NT2/D1 (cell line): ENCODE data around the gene ACBD6.

ENCODE experiments used
- DNase-seq: peaks from one replicate; pipeline ENCODE4 v3.0.0-alpha.2; 2011; ENCODE audit warnings: low read depth, low spot score
- H3K27me3 ChIP-seq: 2 replicates; pipeline ENCODE4 v1.6.0; 2011; ENCODE audit warnings: mild to moderate bottlenecking; ENCODE audit not compliant: insufficient read length, insufficient read depth
- H3K36me3 ChIP-seq: 2 replicates; pipeline ENCODE4 v1.6.1; 2011; ENCODE audit warnings: mild to moderate bottlenecking, low read length, mixed read lengths; ENCODE audit not compliant: insufficient read depth, insufficient read length
- H3K4me1 ChIP-seq: 2 replicates; pipeline ENCODE4 v1.5.1; 2011; ENCODE audit not compliant: insufficient read depth, insufficient read length
- H3K4me3 ChIP-seq: 2 replicates; pipeline ENCODE4 v1.5.1; 2011; ENCODE audit warnings: low read depth; ENCODE audit not compliant: insufficient read length
- H3K9ac ChIP-seq: 2 replicates; pipeline ENCODE4 v1.6.0; 2011; ENCODE audit warnings: low read depth; ENCODE audit not compliant: insufficient read length
- H3K9me3 ChIP-seq: 2 replicates; pipeline ENCODE4 v1.5.1; 2011; ENCODE audit warnings: mild to moderate bottlenecking, low read length; ENCODE audit not compliant: insufficient read depth
- SUZ12 ChIP-seq: IDR thresholded peaks from 2 replicates; pipeline ENCODE4 v1.6.1; 2011; ENCODE audit not compliant: insufficient read length, insufficient read depth; ENCODE audit errors: extremely low read depth
- YY1 ChIP-seq: IDR thresholded peaks from 2 replicates; pipeline ENCODE4 v1.6.1; 2011; ENCODE audit not compliant: insufficient read length, insufficient read depth
- ZNF274 ChIP-seq: IDR thresholded peaks from 2 replicates; pipeline ENCODE4 v1.6.1; 2011; ENCODE audit warnings: mild to moderate bottlenecking, low read depth, low read length

The ACBD6 gene

DNA sequence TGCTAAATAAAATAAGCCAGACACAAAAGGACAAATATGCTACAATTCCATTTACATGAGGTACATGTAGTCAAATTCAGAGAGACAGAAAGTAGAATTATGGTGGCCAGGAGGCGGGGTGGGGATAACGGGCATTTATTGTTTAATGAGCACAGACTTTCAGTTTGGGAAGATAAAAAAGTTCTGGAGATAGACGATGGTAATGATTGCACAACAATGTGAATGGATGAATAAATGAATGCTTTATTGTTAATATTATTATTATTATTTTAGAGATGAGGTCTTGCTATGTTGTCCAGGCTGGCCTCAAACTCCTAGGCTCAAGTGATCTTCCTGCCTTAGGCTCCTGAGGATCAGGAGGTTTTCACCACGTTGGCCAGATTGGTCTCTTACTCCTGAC lies 150.4 kb downstream of the ACBD6 start:
- Histone ChIP-seq H3K9ac (no peak overlapping the region), H3K36me3 (no peaks in the 10 kb centered on the region), H3K27me3 (no peaks in the 10 kb centered on the region), H3K4me3 (no peak overlapping the region), H3K4me1 (no peaks in the 10 kb centered on the region), H3K9me3 (no peaks in the 10 kb centered on the region)
- DNase-seq, result no peak
- TF ChIP-seq ZNF274 (no peak), YY1 (no peak), SUZ12 (no peak)

DNA sequence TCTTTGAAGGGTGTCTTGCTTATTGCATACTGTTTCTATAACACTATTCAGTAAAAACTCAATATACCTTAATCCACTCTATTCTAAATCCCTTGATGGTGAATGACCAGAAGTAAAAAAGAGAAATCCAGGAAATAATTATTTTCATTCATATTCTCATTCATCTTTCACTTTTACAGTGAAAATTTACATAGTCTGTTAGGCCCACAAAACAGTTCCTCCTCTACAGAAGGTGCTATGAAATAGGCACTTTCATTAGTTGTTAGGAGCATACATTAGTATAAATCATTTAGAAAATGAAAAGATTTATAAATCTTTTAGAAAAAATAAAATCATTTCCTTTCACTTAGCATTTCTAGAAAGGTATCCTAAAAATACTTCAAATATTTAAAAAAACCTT lies 157.2 kb downstream of the ACBD6 start:
- no peak for DNase-seq
- H3K9ac ChIP-seq, result no peak overlapping the region
- no peaks in the 10 kb centered on the region for H3K36me3 ChIP-seq
- H3K4me3 ChIP-seq, result no peak overlapping the region
- no peaks in the 10 kb centered on the region for H3K27me3 ChIP-seq
- H3K4me1 ChIP-seq, result no peaks in the 10 kb centered on the region
- TF ChIP-seq YY1, result no peak
- no peak for TF ChIP-seq SUZ12
- TF ChIP-seq ZNF274, result no peak
- no peaks in the 10 kb centered on the region for H3K9me3 ChIP-seq

DNA sequence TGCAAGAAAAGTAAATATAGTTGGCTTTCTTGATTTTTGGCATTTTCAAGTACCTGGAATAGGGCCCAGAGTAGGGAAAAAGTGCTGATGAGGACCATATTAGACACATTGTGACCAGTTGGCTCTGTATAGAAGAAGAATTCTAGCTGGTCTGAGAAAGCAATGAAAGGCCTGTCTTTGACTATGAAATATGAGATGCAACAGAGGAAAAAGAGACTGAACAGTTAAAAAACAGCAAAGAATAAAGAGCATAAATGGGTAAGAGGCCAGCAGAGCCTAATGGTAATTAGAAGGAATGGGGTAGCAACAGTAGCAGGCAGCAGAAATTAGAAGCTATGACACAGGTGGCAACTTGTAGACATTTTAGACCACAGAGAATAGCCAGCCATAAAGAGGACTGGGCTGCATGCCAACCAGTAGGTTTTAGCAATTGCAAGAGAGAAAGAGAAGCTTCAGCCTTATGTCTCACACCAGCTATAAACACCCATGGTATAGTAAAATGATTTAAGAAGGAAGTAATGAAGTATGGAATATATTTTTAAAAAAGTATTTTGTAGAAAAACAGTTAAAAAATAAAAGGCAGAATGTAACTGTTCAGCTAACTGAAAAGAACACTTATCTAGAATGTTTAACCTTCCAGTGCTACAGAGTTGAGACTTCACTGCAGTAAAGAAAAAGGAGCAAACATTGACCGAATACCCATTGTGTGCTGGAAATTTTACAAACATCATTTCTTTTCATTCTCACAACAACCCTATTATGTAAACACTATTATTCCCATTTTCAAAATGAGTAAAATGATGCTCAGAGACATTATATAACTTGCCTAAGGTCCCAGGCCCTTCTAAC lies 158.2 kb downstream of the ACBD6 start:
- no peak for DNase-seq
- Histone ChIP-seq H3K27me3 (no peaks in the 10 kb centered on the region), H3K9me3 (no peaks in the 10 kb centered on the region), H3K4me3 (no peak overlapping the region), H3K9ac (no peak overlapping the region), H3K4me1 (no peaks in the 10 kb centered on the region), H3K36me3 (no peaks in the 10 kb centered on the region)
- TF ChIP-seq YY1, result no peak
- no peak for TF ChIP-seq SUZ12
- no peak for TF ChIP-seq ZNF274

DNA sequence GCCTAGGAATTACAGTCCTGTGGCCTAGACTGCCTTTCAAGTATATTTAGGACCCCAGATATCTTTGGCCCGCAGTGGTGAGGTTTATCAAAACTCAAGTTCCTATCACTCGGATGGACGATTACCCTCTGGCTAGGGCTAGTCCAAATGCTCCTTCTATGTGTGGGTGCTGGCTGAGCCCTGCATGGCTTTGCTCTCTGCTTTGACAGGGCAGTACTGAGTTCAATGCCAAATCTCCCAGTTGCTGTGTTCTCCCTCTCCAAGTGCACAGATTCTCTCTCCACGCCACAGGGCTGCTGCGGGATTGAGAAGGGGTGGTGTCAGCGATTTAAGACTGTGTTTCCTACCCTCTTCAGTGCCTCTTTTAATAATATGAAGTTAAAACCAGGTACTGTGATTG lies 175.3 kb downstream of the ACBD6 start:
- Histone ChIP-seq H3K4me1 (no peaks in the 10 kb centered on the region), H3K9ac (no peak overlapping the region), H3K4me3 (no peak overlapping the region), H3K27me3 (no peaks in the 10 kb centered on the region), H3K36me3 (no peaks in the 10 kb centered on the region), H3K9me3 (peaks cover 12% of the 10 kb centered on the region)
- DNase-seq, result no peak
- TF ChIP-seq SUZ12, result no peak

DNA sequence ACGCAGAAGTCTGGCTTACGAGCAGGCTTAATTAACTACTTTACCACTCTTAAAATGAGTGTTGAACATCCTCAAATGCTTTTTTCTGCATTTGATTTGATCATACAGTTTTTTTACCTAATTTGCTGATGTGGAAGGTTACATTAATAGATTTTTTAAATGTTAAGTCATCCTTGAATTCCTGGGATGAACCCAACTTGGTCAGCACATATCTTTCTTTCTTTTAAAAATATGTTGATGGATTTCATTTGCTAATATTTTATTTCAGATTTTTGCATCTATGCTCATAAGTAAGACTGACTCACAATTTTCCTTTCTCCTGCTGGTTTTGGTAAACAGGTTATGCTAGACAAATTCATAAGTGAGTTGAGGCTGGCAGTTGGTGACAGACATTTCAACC lies 189.5 kb downstream of the ACBD6 start:
- H3K36me3 ChIP-seq, result peaks cover 6% of the 10 kb centered on the region
- DNase-seq, result no peak

DNA sequence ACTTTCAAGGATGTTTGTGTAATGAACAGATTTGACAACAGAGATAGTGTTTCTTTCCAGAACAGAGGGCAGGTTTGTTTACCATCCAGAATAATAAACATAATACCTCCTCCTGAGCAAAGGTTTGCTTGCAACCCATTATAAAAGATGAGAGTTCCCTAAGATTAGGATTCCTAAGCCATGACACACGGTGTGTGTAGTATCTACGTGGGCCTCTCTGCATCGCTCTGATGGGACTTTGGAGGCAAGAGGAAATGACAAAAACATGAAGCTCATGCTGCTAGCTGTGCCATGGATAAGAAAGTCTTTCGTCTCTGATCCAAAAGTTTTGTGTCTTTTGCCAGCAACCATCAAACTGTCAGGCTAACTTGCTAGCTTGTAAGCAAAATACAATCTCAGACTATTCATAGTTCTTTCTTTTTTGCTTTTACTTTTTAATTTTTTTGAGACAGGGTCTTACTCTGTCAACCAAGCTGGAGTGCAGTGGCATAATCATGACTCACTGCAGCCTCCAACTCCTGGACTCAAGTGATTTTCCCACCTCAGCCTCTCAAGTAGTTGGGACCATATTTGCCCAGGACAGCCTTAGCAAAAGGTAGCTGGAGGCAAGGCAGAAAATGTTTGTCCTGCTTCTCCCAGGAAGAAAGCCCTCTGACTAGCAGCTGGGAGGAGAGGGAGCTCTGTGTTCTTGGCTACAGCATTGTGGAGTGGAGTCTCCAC lies 191.2 kb downstream of the ACBD6 start:
- no peak for DNase-seq
- H3K4me1 ChIP-seq, result no peaks in the 10 kb centered on the region
- TF ChIP-seq SUZ12 (no peak), ZNF274 (no peak), YY1 (no peak)
- H3K4me3 ChIP-seq, result no peak overlapping the region
- H3K36me3 ChIP-seq, result peaks cover 6% of the 10 kb centered on the region
- no peak overlapping the region for H3K9ac ChIP-seq
- no peaks in the 10 kb centered on the region for H3K9me3 ChIP-seq
- no peaks in the 10 kb centered on the region for H3K27me3 ChIP-seq

More for the DNA sequence above, 189.5 kb downstream of the ACBD6 start:
- Histone ChIP-seq H3K9me3 (no peaks in the 10 kb centered on the region), H3K4me1 (no peaks in the 10 kb centered on the region), H3K4me3 (no peak overlapping the region), H3K27me3 (no peaks in the 10 kb centered on the region), H3K9ac (no peak overlapping the region)
- TF ChIP-seq ZNF274 (no peak), YY1 (no peak), SUZ12 (no peak)

DNA sequence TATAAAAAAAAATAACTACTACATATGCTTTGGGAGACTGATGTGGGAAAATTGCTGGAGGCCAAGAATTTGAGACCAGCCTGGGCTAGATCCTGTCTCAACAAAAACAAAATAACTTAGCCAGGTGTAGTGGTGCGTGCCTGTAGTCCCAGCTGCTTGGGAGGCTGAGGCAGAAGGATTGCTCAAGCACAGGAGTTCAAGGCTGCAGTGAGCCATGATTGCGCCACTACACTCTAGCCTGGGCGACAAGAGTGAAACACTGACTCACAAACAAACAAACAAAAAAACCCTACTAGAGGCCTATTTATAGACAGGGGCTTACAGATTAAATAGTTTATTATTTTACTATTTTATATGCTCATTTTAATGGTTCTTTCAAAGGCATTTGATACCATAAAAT lies 192.3 kb downstream of the ACBD6 start:
- Histone ChIP-seq H3K4me3 (no peak overlapping the region), H3K27me3 (no peaks in the 10 kb centered on the region), H3K36me3 (peaks cover 6% of the 10 kb centered on the region), H3K4me1 (no peaks in the 10 kb centered on the region), H3K9ac (no peak overlapping the region), H3K9me3 (no peaks in the 10 kb centered on the region)
- no peak for TF ChIP-seq YY1
- TF ChIP-seq SUZ12, result no peak
- no peak for TF ChIP-seq ZNF274
- DNase-seq, result no peak
